ENCODE data around the gene ATP2A3. TPM values are rescaled to one million over a fixed set of nuclear protein-coding genes. Genes with fewer than 3 reads are reported as not detected.

Gene ATP2A3
- total and polyA plus RNA-seq, 2 donors (not counting 3 experiments of a cell fraction or from before 2014, with no cell fraction given), result 0.37 to 0.55 TPM

DNA sequence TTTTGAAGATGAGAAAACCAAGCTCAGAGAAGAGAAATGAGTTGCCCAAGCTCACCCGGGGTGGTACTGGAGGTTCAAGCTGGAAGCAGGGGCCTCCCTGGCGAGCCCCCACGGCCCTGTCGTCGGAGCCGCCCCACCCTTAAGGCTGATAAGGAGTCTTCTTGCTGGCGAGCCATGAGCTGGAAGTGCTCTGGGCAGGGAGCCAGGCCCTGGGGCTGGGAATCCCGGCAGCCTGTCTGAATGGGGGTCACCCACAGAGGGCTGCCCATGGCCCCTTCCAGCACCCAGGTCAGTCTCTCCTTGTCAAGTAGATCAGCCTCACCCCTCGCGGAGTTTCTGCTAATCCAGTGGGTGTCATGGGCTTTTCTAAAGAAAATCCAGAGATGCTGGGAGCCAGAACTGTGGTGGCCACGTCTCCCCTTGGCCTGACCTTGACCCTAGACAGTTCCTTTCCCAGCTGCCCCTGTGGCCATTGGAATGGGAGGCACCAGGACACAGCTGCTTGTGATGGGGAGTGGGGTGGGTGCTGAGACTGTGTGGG is 46.8 kb downstream of the ATP2A3 start:
- BruUV-seq (replicated peaks), result no TSS peak
- Histone ChIP-seq H3K4me3 (replicated peaks in 1 of 3; ENCODE audit: insufficient read depth in 1 of 3, low read depth in 1 of 3, low read length in 3 of 3) (no peak overlapping the region), H3K36me3 (ENCODE audit: control insufficient read depth in 2 of 2, extremely low read depth in 1 of 2, insufficient read depth in 2 of 2, low read length in 2 of 2) (no peaks in the 10 kb centered on the region), H2AFZ (ENCODE audit: low read depth, low read length) (peak overlapping the region; percentile 25), H3K27ac (ENCODE audit: insufficient read depth, low read depth, low read length) (no peak overlapping the region), H3K9me1 (replicated peaks; ENCODE audit: control insufficient read depth, extremely low read depth, insufficient read depth, low read length) (no peaks in the 10 kb centered on the region), H3K9ac (replicated peaks; ENCODE audit: extremely low read depth, insufficient read depth, low read length) (no peak overlapping the region), H3K79me2 (ENCODE audit: control insufficient read depth, insufficient read depth, low read length) (no peaks in the 10 kb centered on the region), H4K20me1 (replicated peaks; ENCODE audit: control insufficient read depth, extremely low read depth, insufficient read depth, low read length) (no peaks in the 10 kb centered on the region), H3K4me1 (ENCODE audit: control insufficient read depth, extremely low read depth, insufficient read depth, low read length) (peaks cover 15% of the 10 kb centered on the region), H3K27me3 (ENCODE audit: control insufficient read depth in 2 of 2, insufficient read depth in 2 of 2, low read length in 2 of 2) (no peaks in the 10 kb centered on the region), H3K9me3 (replicated peaks; ENCODE audit: control insufficient read depth, insufficient read depth, low read length) (no peaks in the 10 kb centered on the region), H3K4me2 (ENCODE audit: insufficient read depth, low read length) (no peak overlapping the region)
- FAIRE-seq, result peak; percentile 57
- intact Hi-C loops (cut with micrococcal nuclease) (no loop called here), dilution Hi-C loops (cut with MboI; ENCODE audit: extremely low pct_ligation_motif_present, low sequenced_read_pairs) (no loop called here)
- peak; percentile 31 for DNase-seq (ENCODE audit: low read depth, low spot score)
- ChIA-PET POLR2A (no interaction called here), CTCF (interaction anchor here (0.5 to 2.7 kb wide), 7 partner anchors 8 to 307 kb away, joined by 3 to 26 read pairs (median 6); no protein-coding TSS in a partner anchor)
- no peak for TF ChIP-seq POLR2A (IDR thresholded peaks at IDR 0.05; ENCODE audit: low read depth, low read length)
- no peak for TF ChIP-seq GATA2 (IDR thresholded peaks at IDR 0.05; ENCODE audit: insufficient read depth, insufficient read length, low read depth, low read length)
- TF ChIP-seq, protein P1, sequence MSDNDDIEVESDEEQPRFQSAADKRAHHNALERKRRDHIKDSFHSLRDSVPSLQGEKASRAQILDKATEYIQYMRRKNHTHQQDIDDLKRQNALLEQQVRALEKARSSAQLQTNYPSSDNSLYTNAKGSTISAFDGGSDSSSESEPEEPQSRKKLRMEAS (IDR thresholded peaks at IDR 0.05; ENCODE audit: insufficient read depth, insufficient read length), result no peak

DNA sequence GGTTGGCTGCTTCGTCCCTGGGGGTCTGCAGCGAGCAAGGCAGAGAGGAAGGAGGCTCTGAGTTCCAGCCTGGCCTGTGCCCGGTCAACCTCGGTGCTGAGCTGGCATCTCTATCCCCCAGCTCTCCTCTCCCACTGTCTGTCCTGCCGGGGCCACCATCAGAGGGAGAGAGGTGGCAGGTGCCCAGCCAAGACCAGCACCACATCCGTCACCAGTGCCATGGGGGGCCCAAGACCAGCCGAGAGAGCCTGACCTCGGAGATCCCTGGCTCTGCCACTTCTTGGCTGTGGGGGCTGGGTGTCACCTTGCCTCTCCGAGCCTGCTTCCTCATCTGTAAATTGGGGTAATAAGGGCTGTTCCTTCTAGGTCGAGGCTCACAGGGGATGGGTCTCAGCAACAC is 47.4 kb downstream of the ATP2A3 start:
- POLR2A ChIA-PET, result no interaction called here
- Histone ChIP-seq H2AFZ (ENCODE audit: low read depth, low read length) (no peak overlapping the region), H4K20me1 (replicated peaks; ENCODE audit: control insufficient read depth, extremely low read depth, insufficient read depth, low read length) (no peaks in the 10 kb centered on the region), H3K79me2 (ENCODE audit: control insufficient read depth, insufficient read depth, low read length) (no peaks in the 10 kb centered on the region), H3K4me3 (replicated peaks in 1 of 3; ENCODE audit: insufficient read depth in 1 of 3, low read depth in 1 of 3, low read length in 3 of 3) (no peak overlapping the region), H3K9me3 (replicated peaks; ENCODE audit: control insufficient read depth, insufficient read depth, low read length) (no peaks in the 10 kb centered on the region), H3K27ac (ENCODE audit: insufficient read depth, low read depth, low read length) (no peak overlapping the region), H3K4me1 (ENCODE audit: control insufficient read depth, extremely low read depth, insufficient read depth, low read length) (peaks cover 15% of the 10 kb centered on the region), H3K9me1 (replicated peaks; ENCODE audit: control insufficient read depth, extremely low read depth, insufficient read depth, low read length) (no peaks in the 10 kb centered on the region), H3K27me3 (ENCODE audit: control insufficient read depth in 2 of 2, insufficient read depth in 2 of 2, low read length in 2 of 2) (no peaks in the 10 kb centered on the region), H3K36me3 (ENCODE audit: control insufficient read depth in 2 of 2, extremely low read depth in 1 of 2, insufficient read depth in 2 of 2, low read length in 2 of 2) (no peaks in the 10 kb centered on the region), H3K9ac (replicated peaks; ENCODE audit: extremely low read depth, insufficient read depth, low read length) (no peak overlapping the region), H3K4me2 (ENCODE audit: insufficient read depth, low read length) (no peak overlapping the region)
- DNase-seq (ENCODE audit: low read depth, low spot score) (no peak), FAIRE-seq (no peak)
- intact Hi-C loops (cut with micrococcal nuclease), result no loop called here
- TF ChIP-seq FOS (IDR thresholded peaks at IDR 0.05; ENCODE audit: borderline replicate concordance, insufficient read depth, low read length) (no peak), EZH2 (IDR thresholded peaks at IDR 0.05; ENCODE audit: borderline replicate concordance, low read depth, low read length, severe bottlenecking) (no peak), POLR2A (IDR thresholded peaks at IDR 0.05; ENCODE audit: low read depth, low read length) (no peak), POLR2AphosphoS5 (IDR thresholded peaks at IDR 0.05; ENCODE audit: insufficient read depth, low read depth, low read length) (no peak), GATA2 (IDR thresholded peaks at IDR 0.05; ENCODE audit: insufficient read depth, insufficient read length, low read depth, low read length) (no peak), MYC (IDR thresholded peaks at IDR 0.05; ENCODE audit: low read depth, low read length) (no peak), JUN (IDR thresholded peaks at IDR 0.05; ENCODE audit: borderline replicate concordance, insufficient read depth, insufficient read length, low read depth) (no peak)
- TF ChIP-seq, protein P1 (IDR thresholded peaks at IDR 0.05; ENCODE audit: insufficient read depth, insufficient read length), result no peak
- TF ChIP-seq, protein P2, sequence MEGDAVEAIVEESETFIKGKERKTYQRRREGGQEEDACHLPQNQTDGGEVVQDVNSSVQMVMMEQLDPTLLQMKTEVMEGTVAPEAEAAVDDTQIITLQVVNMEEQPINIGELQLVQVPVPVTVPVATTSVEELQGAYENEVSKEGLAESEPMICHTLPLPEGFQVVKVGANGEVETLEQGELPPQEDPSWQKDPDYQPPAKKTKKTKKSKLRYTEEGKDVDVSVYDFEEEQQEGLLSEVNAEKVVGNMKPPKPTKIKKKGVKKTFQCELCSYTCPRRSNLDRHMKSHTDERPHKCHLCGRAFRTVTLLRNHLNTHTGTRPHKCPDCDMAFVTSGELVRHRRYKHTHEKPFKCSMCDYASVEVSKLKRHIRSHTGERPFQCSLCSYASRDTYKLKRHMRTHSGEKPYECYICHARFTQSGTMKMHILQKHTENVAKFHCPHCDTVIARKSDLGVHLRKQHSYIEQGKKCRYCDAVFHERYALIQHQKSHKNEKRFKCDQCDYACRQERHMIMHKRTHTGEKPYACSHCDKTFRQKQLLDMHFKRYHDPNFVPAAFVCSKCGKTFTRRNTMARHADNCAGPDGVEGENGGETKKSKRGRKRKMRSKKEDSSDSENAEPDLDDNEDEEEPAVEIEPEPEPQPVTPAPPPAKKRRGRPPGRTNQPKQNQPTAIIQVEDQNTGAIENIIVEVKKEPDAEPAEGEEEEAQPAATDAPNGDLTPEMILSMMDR (IDR thresholded peaks at IDR 0.05; ENCODE audit: extremely low read depth in 1 of 2, insufficient read depth in 1 of 2, low read depth in 1 of 2, low read length in 2 of 2), result no peak
- dilution Hi-C loops (cut with MboI; ENCODE audit: extremely low pct_ligation_motif_present, low sequenced_read_pairs), result no loop called here
- CTCF ChIA-PET, result interaction anchor here (0.6 to 2.7 kb wide), 9 partner anchors 9 to 179 kb away, joined by 3 to 26 read pairs (median 6); no protein-coding TSS in a partner anchor
- no TSS peak for BruUV-seq (replicated peaks)
